Renal cortex interstitium (tissue), 11 donors: ENCODE data around the gene HOXD3. TPM values are rescaled to one million over a fixed set of nuclear protein-coding genes. Genes with fewer than 3 reads are reported as not detected.
A peak's percentile ranks its signal among the peaks of the same experiment; 100 is the strongest.

ENCODE experiments used
- DNase-seq, 11 donors: peaks; one replicate each; pipeline ENCODE4 v3.0.0-alpha.2; 2013; ENCODE audit warnings: low read depth in 9 of 11, low spot score in 4 of 11; ENCODE audit errors: extremely low read depth in 1 of 11
- polyA plus RNA-seq, 3 donors: library from polyadenylated mRNA; unstranded; fragments of 120-200 nt; gene quantifications; one replicate each; pipeline ENCODE4 v1.2.1, GENCODE V29; 2013; ENCODE audit not compliant: insufficient read length in 3 of 3

Gene HOXD3
- polyA plus RNA-seq, 3 donors: 25.3 to 30.3 (median 26.5) TPM

GRCh38 chr2:176170602-176171305, 13.6 kb downstream of the HOXD3 start:
- DNase-seq: no peak

- DNase-seq: no peak
Observed at GRCh38 chr2:176171351-176172006, 14.4 kb downstream of the HOXD3 start.

GRCh38 chr2:176172007-176172894, 15.1 kb downstream of the HOXD3 start:
- no peak for DNase-seq

GRCh38 chr2:176172895-176173566, 15.9 kb downstream of the HOXD3 start:
- peak in 1 of 11 donors; percentile 33 for DNase-seq

- DNase-seq: no peak
Observed at GRCh38 chr2:176173567-176174381, 16.7 kb downstream of the HOXD3 start.

GRCh38 chr2:176174382-176174823, 17.3 kb downstream of the HOXD3 start:
- peak in 1 of 11 donors; percentile 56 for DNase-seq

GRCh38 chr2:176174824-176175708, 18.0 kb downstream of the HOXD3 start:
- peak in 3 of 11 donors; percentile 64 to 88 (median 87) for DNase-seq

- DNase-seq: no peak
Observed at GRCh38 chr2:176175709-176176607, 18.9 kb downstream of the HOXD3 start.

GRCh38 chr2:176177580-176178037, 20.5 kb downstream of the HOXD3 start:
- no peak for DNase-seq

- DNase-seq: peak in 1 of 11 donors; percentile 45
Observed at GRCh38 chr2:176178038-176178756, 21.1 kb downstream of the HOXD3 start.

GRCh38 chr2:176178757-176179295, 21.7 kb downstream of the HOXD3 start:
- DNase-seq: no peak

GRCh38 chr2:176181551-176181950, 24.4 kb downstream of the HOXD3 start:
- DNase-seq: no peak

GRCh38 chr2:176182671-176183070, 25.6 kb downstream of the HOXD3 start:
- no peak for DNase-seq

- no peak for DNase-seq
Observed at GRCh38 chr2:176184749-176185148, 27.6 kb downstream of the HOXD3 start.

- no peak for DNase-seq
Observed at GRCh38 chr2:176186024-176186423, 28.9 kb downstream of the HOXD3 start.
